ENCODE data around the gene SBF2.

- TF ChIP-seq CTCF (IDR thresholded peaks at IDR 0.05) (peak in 1 of 5 experiments; percentile 7), EP300 (IDR thresholded peaks at IDR 0.05) (peak in 1 of 2 donors; percentile 84)
These were observed at the start of gene SBF2 for GRCh38 chr11:10293423-10294289.

All from tibial nerve (tissue), 4 donors.